GM13977 (cell line): Measurements from ENCODE around the gene YPEL1.

ENCODE experiments used
- DNase-seq: peaks from one replicate; pipeline ENCODE4 v3.0.0; 2012; ENCODE audit warnings: low spot score
- CTCF ChIP-seq: IDR thresholded peaks from 2 replicates; pipeline ENCODE4 v1.5.1; 2012; ENCODE audit warnings: mild to moderate bottlenecking, control low read depth; ENCODE audit not compliant: insufficient read depth; ENCODE audit errors: extremely low read depth, missing control alignments
- in situ Hi-C: fragments of 300-500 bp; cut with MboI; formaldehyde crosslinking; loops from one replicate; pipeline ENCODE4 v1.12.0; 2022; ENCODE audit warnings: low sequenced_read_pairs, low pct_unique_long_range_greater_than_20kb, mixed read lengths, inconsistent platforms; ENCODE audit not compliant: unreplicated experiment

Gene YPEL1

DNA sequence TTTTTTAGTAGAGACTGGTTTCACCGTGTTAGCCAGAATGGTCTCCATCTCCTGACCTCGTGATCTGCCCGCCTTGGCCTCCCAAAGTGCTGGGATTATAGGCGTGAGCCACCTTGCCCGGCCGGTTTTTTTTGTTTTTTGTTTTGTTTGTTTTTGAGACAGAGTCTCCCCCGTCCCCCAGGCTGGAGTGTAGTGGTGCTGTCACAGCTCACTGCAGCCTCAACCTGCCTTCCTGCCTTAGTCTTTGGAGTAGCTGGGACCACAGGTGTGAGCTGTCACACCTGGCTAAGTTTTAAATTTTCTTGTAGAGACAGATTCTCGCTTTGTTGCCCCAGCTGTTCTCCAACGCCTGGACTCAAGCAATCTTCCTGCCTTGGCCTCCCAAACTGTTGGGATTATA lies 66.6 kb downstream of the YPEL1 start:
- no peak for DNase-seq
- in situ Hi-C loops: no loop called here
- TF ChIP-seq CTCF: no peak

DNA sequence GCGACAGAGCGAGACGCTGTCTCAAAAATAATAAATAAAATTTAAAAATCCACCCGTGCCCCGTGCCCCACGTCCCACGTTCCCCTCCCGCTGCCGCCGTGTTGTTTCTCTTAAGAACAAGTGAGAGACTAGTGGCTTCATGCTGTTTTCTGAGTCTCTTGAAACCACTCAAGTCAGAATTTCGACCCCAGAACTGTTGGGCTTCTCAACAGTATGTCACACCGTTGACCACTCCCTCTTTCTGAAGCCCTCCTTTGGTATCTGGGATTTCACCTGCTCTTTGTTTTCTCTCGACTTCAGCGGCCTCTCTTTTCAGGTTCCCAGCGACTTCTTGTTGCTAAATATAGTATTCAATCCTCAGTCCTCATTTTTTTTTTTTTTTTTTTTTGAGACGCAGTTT lies 68.8 kb downstream of the YPEL1 start:
- no peak for DNase-seq
- in situ Hi-C loops: no loop called here

GRCh38 chr22:21665047-21665851 lies 70.3 kb downstream of the YPEL1 start:
- DNase-seq: no peak
- no peak for TF ChIP-seq CTCF
- in situ Hi-C loops: no loop called here

More for the DNA sequence above, 68.8 kb downstream of the YPEL1 start:
- TF ChIP-seq CTCF: no peak

GRCh38 chr22:21663738-21664137 lies 71.9 kb downstream of the YPEL1 start:
- no peak for DNase-seq
- TF ChIP-seq CTCF: no peak
- in situ Hi-C loops: no loop called here

- TF ChIP-seq CTCF: no peak
- in situ Hi-C loops: no loop called here
- no peak for DNase-seq
Observed at GRCh38 chr22:21661991-21662390, 73.6 kb downstream of the YPEL1 start.

DNA sequence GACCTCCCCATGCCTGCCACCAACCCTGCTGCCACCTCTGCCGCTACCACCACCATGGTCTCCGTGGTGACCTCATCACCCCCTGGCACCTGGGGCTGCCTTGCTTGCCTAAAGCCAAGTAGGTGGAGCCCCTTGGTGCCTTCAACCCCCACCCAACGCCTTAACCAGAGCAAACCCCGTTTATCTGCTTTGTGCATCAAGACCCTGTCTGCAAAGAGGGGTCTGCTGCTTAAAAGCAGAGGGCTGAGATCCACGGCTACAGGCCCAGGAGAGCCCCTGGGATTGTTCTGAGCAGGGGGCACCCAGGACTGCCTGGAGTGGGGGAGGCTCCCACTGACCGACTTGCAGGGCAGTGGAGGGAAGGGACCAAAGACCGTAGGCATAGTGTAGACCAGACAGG lies 74.7 kb downstream of the YPEL1 start:
- in situ Hi-C loops: no loop called here
- TF ChIP-seq CTCF: no peak
- no peak for DNase-seq
